ENCODE results near the gene SPIB. TPM values are rescaled to one million over a fixed set of nuclear protein-coding genes. Genes with fewer than 3 reads are reported as not detected.

SPIB gene
- total RNA-seq, 2 donors from 2014 or later: 48.2 to 93.6 TPM

GRCh38 chr19:50414864-50415660, 3.7 kb upstream of the SPIB start:
- DNase-seq: peak; percentile 59 to 87
- peak; percentile 43 for ATAC-seq
- intact Hi-C loops (cut with DNase I, micrococcal nuclease): loop anchor here in 1 of 2 donors (10.0 kb wide), 1 partner anchor 50 kb away; the partner anchor contains the start of gene NAPSA

DNA sequence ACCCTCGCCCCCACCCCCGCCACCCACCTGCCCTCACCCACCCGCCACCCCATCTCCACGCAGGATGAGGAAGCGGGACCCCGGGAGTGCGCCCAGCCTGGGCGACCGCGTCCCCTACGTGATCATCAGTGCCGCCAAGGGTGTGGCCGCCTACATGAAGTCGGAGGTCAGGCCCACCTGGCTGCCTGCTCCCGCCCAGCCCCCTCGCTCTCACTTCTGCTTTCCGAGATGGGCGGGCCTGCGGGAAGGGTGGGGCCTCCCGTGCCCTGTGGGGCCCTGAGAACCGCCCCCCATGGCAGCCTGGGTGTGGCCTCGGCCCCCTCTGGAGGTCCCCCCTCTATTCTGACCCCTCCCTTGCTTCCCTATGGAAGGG, 3.1 kb upstream of the SPIB start:
- DNase-seq: peak; percentile 70 to 79
- peak; percentile 22 for ATAC-seq
- intact Hi-C loops (cut with DNase I, micrococcal nuclease): loop anchor here in 1 of 2 donors (10.0 kb wide), 1 partner anchor 51 kb away; the partner anchor contains the start of gene NAPSA

DNA sequence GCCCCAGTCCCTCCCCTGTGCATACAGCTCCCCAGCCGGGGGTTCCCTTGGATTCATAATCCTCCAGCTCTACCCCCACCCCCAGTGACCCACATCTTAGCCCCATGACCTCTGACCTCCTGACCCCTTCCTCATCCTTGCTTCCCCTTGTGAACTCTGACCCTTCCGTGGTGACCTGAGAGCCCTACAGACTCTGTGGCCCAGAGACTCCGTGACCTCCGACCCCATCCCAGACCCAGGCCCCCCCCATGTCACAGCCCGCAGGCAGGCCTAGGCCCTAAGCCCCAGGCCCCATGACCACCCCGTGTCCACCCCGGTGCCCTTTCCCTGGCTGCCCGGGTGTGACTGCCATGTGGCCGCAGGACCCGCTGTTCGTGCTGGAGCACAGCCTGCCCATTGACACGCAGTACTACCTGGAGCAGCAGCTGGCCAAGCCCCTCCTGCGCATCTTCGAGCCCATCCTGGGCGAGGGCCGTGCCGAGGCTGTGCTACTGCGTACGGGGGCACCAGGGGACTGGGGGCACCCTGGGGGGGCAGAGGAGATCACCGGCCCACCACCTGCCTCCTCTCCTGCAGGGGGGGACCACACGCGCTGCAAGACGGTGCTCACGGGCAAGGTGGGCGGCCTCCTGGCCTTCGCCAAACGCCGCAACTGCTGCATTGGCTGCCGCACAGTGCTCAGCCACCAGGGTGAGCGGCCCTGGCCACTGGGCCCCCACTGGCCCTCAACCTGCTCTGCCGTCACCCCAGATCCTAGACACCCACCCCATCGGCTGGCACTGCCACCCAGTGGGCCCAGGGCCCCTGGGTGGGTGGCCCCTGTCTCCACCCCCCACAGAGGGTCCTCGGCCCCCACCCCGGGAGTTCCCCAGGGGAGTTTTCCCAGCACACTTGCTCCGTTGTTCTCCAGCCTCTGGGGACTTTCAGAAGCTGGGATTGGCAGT, 2.4 kb upstream of the SPIB start:
- intact Hi-C loops (cut with DNase I, micrococcal nuclease): loop anchor here in 1 of 2 donors (10.0 kb wide), 1 partner anchor 52 kb away; the partner anchor contains the start of gene NAPSA
- no peak for ATAC-seq
- DNase-seq: no peak

GRCh38 chr19:50417111-50418081, 1.3 kb upstream of the SPIB start:
- peak; percentile 64 for ATAC-seq
- DNase-seq: peak; percentile 57 to 69
- intact Hi-C loops (cut with DNase I, micrococcal nuclease): loop anchor here in 1 of 2 donors (10.0 kb wide), 1 partner anchor 53 kb away; the partner anchor contains the start of gene NAPSA

DNA sequence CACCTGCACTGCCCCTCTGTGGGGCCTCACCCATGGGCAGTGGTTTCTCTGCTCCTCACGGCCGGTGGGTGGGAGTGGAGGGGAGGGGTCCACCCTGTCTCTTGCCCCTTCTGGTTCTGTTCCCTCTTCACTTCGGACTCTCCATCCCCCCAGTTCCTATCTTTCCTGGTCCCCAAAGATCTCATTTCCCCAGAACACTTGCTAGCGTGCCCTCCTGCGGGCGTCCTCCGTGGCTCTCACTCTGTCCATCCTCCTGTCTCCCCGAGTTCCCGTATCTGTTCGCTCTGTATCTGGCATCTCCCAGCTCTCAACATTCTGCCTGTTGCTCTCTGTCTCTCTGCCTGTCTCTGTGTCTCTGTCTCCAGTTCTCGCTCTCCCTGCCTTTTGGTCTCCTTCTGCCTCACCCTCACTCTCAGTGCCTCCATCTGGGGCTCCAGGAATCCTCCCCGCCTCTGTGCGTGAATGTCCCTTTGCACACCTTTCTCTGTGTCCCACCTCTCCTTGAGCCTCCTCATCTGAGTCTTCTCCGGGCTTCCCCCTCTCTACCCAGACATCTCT, 363 bp downstream of the SPIB start:
- ATAC-seq (no peak), DNase-seq (no peak)
- intact Hi-C loops (cut with DNase I, micrococcal nuclease): loop anchor here in 1 of 2 donors (10.0 kb wide), 1 partner anchor 54 kb away; the partner anchor contains the start of gene NAPSA

DNA sequence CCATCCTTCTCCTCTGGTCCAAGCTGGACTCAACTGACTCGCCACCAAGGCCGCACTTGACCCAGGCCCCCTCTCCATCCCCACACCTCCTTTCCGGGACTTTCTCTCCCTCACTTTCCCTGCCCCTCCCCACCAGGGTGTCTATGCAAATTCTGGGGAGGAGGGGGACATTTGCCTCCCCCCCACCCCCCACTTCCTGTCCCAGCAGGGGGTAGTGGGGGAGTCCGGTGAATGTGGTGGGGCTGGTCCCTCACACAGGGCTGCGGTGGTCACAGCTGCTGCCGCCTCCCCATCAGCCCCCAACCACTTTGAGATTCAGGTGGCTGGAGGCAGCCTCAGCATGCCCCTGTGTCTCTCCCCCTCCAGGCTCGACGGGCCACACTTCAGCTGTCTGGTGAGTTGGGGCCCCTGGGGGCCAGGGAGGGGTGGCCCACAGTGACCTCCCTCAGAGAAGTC, 870 bp downstream of the SPIB start:
- ATAC-seq (no peak), DNase-seq (no peak)
- intact Hi-C loops (cut with DNase I, micrococcal nuclease): loop anchor here in 1 of 2 donors (10.0 kb wide), 1 partner anchor 55 kb away; the partner anchor contains the start of gene NAPSA

DNA sequence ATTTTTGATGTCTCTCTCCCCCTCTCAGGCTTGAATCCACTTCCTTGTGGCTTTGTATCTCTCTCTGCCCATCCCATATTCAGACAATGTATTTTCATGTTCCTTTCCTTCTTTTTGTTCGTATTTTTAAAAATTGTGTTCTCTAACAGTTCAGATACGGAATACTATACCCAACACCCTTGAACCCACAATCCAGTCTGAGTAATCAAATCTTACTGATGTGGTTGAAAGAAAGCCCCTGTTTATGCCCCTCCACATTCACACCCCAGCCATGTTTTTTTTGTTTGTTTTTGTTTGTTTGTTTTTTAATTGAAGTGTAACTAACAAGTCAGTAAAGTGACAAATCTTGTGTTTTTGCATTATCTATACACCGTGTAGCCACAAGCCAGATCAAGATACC, 1.4 kb downstream of the SPIB start:
- ATAC-seq (no peak), DNase-seq (no peak)
- intact Hi-C loops (cut with DNase I, micrococcal nuclease): no loop called here

DNA sequence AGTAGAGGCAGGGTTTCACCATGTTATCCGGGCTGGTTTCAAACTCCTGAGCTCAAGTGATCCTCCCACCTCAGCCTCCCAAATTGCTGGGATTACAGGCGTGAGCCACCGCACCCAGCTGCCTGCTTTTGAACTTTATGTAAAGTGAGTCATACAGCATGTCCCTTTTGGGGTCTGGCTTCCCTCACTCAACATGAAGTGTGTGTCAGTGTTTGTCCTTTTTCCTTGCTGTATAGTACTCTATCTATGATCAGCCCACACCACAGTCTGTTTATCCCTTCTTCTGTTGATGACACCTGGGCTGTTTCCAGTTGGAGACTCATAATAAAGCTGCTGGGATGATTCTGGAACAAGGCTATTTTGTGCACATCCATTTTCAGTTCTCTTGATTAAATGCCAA, 2.1 kb downstream of the SPIB start:
- intact Hi-C loops (cut with DNase I, micrococcal nuclease): no loop called here
- ATAC-seq (no peak), DNase-seq (no peak)

DNA sequence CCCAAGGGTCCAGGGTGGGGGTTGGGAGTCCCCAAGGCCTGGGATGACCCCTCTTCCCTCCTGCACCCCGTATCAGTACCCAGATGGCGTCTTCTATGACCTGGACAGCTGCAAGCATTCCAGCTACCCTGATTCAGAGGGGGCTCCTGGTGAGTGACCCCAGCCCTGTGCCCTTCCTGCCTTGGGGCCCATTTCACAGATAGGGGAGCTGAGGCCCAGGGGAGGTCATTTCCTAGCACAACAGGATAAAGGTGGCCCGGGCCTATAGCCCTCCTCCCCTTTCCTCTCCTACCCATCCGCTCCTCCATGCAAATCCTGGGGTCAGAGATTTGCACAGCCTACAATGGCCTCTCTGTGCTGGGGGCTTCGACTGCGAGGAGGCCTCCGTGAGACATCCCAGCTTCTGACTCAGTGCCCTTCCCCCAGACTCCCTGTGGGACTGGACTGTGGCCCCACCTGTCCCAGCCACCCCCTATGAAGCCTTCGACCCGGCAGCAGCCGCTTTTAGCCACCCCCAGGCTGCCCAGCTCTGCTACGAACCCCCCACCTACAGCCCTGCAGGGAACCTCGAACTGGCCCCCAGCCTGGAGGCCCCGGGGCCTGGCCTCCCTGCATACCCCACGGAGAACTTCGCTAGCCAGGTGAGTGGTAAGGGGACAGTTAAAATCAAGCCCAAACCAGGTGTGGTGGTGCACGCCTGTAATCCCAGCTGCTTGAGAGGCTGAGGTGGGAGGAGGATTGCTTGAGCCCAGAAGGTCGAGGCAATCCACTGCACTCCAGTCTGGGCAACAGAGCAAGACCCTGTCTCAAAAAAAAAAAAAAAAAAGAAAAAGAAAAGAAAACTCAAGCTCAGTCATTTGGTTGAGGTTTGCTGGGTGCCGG, 3.9 kb downstream of the SPIB start:
- DNase-seq: no peak
- intact Hi-C loops (cut with DNase I, micrococcal nuclease): no loop called here
- no peak for ATAC-seq

DNA sequence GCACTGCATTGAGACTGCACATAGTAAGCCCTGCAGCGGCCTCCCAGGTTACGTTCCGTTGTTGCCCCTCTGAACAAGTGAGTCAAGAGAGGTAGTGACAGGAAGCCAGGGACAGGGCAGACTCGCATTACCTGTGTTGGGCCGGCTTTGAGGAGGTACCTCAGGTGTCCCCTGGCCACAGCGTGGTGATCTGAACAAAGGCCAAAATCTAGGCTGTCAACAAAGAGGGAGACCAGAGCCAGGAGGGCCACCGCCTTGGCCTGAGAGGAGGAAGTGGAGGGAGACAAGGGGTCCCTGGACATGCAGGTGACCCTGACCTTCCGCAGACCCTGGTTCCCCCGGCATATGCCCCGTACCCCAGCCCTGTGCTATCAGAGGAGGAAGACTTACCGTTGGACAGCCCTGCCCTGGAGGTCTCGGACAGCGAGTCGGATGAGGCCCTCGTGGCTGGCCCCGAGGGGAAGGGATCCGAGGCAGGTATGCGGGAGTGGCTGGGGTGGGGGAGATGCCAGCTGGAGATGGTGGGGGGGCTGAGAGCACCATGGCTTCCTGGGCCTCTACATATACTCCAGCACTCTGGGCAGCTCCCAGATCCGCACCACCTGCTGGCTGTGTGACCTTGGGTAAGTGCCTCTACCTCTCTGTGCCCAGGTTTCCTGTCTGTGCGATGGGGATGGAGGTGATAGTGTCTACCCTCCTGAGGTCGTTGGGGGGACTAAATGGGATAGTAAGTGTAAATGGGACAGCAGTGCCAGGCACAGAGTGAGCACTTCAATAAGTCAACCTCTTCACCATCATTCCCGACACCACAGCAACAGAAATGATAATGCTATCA, 4.8 kb downstream of the SPIB start:
- ATAC-seq (peak; percentile 14), DNase-seq (no peak)
- intact Hi-C loops (cut with DNase I, micrococcal nuclease): no loop called here

DNA sequence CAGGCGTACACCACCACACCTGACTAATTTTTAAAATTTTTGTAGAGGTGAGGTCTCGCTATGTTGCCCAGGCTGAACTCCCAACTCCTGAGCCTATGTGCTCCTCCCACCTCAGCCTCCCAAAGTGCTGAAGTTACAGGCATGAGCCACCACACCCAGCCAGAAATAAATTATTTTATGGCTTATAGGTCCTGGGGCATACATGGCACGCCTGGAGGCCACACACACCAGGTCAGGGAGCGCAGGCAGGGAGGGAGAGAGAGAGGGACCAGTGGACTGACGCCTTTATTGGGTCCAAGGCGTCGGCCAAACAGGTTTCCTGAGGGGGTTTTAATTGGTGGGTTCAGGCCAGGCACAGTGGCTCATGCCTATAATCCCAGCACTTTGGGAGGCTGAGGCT, 6.8 kb downstream of the SPIB start:
- ATAC-seq: peak; percentile 71
- no peak for DNase-seq
- intact Hi-C loops (cut with DNase I, micrococcal nuclease): no loop called here

DNA sequence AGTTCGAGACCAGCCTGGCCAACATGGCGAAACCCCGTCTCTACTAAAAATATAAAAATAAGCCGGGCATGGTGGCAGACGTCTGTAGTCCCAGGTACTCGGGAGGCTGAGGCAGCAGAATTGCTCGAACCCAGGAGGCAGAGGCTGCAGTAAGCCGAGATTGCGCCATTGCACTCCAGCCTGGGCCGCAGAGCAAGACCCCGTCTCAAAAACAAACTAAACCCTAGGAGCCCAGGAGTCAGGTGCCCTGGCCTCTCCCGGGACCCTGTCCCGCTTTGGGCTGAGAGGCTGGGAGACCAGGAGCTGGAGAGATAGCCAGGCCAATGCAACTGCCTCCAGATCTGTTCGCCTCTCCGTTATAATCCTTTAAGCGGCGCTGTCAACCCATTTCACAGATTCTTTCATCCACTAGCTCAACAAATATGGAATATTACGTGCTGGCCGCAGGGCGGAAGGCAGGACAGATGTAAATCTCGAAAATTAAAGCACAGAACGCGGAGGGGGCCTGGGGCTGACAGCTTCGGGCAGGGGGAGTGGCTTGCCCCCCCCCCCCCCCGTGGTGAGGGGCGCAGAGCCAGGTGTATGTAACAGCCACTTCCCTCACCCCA, 8.7 kb downstream of the SPIB start:
- ATAC-seq (no peak), DNase-seq (no peak)
- intact Hi-C loops (cut with DNase I, micrococcal nuclease): no loop called here

DNA sequence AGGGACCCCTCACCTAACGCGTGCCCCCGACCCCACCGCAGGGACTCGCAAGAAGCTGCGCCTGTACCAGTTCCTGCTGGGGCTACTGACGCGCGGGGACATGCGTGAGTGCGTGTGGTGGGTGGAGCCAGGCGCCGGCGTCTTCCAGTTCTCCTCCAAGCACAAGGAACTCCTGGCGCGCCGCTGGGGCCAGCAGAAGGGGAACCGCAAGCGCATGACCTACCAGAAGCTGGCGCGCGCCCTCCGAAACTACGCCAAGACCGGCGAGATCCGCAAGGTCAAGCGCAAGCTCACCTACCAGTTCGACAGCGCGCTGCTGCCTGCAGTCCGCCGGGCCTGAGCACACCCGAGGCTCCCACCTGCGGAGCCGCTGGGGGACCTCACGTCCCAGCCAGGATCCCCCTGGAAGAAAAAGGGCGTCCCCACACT, 9.3 kb downstream of the SPIB start:
- ATAC-seq (peak; percentile 55), DNase-seq (peak; percentile 89 to 91)
- intact Hi-C loops (cut with DNase I, micrococcal nuclease): no loop called here

GRCh38 chr19:50428772-50429463, 10.2 kb downstream of the SPIB start:
- DNase-seq: no peak
- intact Hi-C loops (cut with DNase I, micrococcal nuclease): no loop called here
- no peak for ATAC-seq

GRCh38 chr19:50430888-50431342, 12.2 kb downstream of the SPIB start:
- DNase-seq (no peak), ATAC-seq (peak; percentile 9)
- intact Hi-C loops (cut with DNase I, micrococcal nuclease): no loop called here
